SJSA1 (cell line): ENCODE measurements around the gene OMP. TPM values are rescaled to one million over a fixed set of nuclear protein-coding genes. Genes with fewer than 3 reads are reported as not detected.
"Not testable (repeated sequence)": the region's sequence is repeated elsewhere in the genome, so short reads cannot be mapped to it uniquely, and the experiment has no call there.

Experiments used
- DNase-seq, 2 experiments: peaks; one replicate each; pipeline ENCODE4 v3.0.0-alpha.2; 2015 to 2020; ENCODE audit warnings: low spot score in 2 of 2, low read depth in 1 of 2
- H3K27ac ChIP-seq: fragments of 250-450 bp; sonication (Bioruptor Pico); 2 replicates; pipeline ENCODE4 v1.5.1; 2020; ENCODE audit warnings: mild to moderate bottlenecking, moderate library complexity
- H3K27me3 ChIP-seq: fragments of 250-450 bp; sonication (Bioruptor Pico); replicated peaks from 2 replicates; pipeline ENCODE4 v1.5.1; 2020; ENCODE audit warnings: mild to moderate bottlenecking, moderate library complexity
- H3K36me3 ChIP-seq: fragments of 250-450 bp; sonication (Bioruptor Pico); 2 replicates; pipeline ENCODE4 v1.5.1; 2020; ENCODE audit warnings: mild to moderate bottlenecking
- H3K4me1 ChIP-seq: fragments of 250-450 bp; sonication (Bioruptor Pico); replicated peaks from 2 replicates; pipeline ENCODE4 v1.6.1; 2021; ENCODE audit warnings: mild to moderate bottlenecking
- H3K4me3 ChIP-seq: fragments of 250-450 bp; sonication (Bioruptor Pico); 2 replicates; pipeline ENCODE4 v1.5.1; 2020; ENCODE audit warnings: mild to moderate bottlenecking
- H3K9me3 ChIP-seq: fragments of 250-450 bp; sonication (Bioruptor Pico); replicated peaks from 2 replicates; pipeline ENCODE4 v1.5.1; 2020; ENCODE audit warnings: mild to moderate bottlenecking
- total RNA-seq: library from RNA; depleted of rRNA; stranded (reverse); fragments of >200 nt; shearing (Covaris generic); gene quantifications from 2 replicates; pipeline ENCODE4 v1.2.3, GENCODE V29; 2014; rRNA removed

The OMP gene, protein sequence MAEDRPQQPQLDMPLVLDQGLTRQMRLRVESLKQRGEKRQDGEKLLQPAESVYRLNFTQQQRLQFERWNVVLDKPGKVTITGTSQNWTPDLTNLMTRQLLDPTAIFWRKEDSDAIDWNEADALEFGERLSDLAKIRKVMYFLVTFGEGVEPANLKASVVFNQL
- not detected in 2 replicates for total RNA-seq

DNA sequence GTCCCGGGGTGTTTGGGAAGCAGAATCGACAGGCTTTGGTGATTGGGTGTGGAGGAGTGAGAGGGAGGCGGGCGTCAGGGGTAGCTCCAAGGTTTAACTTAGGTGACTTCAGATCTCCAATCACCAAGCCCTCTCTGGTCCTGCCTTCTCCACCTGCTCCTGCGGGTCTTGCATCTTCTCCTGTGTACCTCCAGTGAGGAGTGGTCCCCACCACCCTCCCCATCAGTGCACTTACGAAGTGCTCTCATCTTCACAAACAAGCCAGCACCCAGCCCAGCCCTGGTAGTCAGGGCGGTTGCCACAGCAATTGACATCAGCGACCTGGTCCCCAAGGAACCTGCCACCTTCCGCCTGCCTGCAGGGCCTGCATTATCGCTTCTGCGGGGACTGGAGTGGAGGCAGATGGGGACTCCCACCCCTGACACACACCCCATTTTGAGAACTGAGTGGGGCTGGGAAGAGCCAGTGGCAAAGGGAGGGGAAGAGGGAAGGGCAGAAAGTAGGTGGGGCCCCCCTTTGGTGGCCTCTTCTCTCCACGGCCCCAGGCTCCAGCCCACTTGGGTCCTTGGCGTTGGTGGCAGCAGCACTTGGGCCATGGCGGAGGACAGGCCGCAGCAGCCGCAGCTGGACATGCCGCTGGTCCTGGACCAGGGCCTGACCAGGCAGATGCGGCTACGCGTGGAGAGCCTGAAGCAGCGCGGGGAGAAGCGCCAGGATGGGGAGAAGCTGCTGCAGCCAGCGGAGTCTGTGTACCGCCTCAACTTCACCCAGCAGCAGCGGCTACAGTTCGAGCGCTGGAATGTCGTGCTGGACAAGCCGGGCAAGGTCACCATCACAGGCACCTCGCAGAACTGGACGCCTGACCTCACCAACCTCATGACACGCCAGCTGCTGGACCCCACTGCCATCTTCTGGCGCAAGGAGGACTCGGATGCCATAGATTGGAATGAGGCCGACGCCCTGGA lies at the start of gene OMP:
Gene OMP, plus strand, starts transcription at position 595 of the 965 bp plus-strand sequence. Its CDS starts 0 bp downstream, at position 595.
- no peak within 1 kb of the TSS for H3K27ac ChIP-seq
- no peak for DNase-seq
- H3K27me3 ChIP-seq: no peaks in the 10 kb centered on the region
- no peaks in the 10 kb centered on the region for H3K9me3 ChIP-seq
- H3K4me1 ChIP-seq: peaks cover 5% of the 10 kb centered on the region
- no peaks in the 10 kb centered on the region for H3K36me3 ChIP-seq
- H3K4me3 ChIP-seq: no peak within 1 kb of the TSS

DNA sequence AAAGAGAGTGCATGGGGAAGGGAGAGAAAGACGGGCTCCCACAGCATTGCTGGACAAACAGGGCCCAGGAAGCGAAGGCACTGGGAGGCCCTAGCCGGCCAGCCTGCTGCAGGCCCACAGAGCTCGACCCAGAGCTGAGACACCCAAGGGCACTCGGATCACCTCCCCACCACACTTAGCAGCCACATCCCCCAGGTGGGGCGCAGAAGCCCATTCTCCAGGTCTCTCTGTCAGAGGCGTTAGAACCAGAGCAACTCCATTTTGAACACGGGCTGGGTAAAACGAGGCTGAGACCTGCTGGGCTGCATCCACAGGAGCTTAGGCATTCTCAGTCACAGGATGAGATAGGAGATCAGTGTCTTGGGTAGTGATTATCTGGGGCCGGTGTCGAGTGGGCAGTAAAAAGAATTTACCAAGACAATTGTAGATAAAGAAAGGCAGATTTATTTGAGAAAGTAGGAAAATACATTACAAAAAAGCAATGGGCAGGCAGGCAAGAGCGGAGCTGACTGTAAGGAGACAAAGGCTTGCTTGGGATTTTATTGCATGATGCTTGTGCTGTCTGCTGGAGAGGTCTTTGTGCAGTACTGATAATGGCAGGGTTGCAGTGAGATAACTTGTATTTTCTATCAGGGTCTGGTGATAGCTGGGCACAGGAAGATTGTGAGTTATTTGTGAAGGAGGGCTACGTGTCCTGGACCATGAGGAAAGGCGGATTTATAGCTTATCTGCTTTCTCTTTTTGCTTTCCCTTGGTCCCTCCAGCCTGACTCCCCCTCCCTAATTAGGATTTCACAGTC lies 49.2 kb upstream of the OMP start:
- H3K27me3 ChIP-seq: no peaks in the 10 kb centered on the region
- no peaks in the 10 kb centered on the region for H3K36me3 ChIP-seq
- no peaks in the 10 kb centered on the region for H3K4me1 ChIP-seq
- no peaks in the 10 kb centered on the region for H3K9me3 ChIP-seq
- H3K27ac ChIP-seq: no peak overlapping the region
- H3K4me3 ChIP-seq: no peak overlapping the region
- no peak for DNase-seq

DNA sequence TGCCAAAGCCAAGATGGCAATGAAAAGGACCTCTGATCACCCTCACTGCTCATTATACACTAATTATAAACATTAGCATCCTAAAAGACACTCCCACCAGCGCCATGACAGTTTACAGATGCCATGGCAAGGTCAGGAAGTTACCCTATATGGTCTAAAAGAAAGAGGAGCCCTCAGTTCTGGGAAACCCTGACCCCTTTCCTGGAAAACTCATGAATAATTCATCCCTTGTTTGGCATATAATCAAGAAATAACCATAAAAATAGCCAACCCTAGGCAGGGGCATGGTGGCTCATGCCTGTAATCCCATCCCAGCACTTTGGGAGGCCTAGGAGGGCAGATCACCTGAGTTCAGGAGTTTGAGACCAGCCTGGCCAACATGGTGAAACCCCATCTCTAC lies 48.6 kb upstream of the OMP start:
- Histone ChIP-seq H3K27me3 (no peaks in the 10 kb centered on the region), H3K9me3 (no peaks in the 10 kb centered on the region), H3K4me1 (no peaks in the 10 kb centered on the region), H3K36me3 (no peaks in the 10 kb centered on the region), H3K27ac (no peak overlapping the region), H3K4me3 (no peak overlapping the region)
- no peak for DNase-seq

DNA sequence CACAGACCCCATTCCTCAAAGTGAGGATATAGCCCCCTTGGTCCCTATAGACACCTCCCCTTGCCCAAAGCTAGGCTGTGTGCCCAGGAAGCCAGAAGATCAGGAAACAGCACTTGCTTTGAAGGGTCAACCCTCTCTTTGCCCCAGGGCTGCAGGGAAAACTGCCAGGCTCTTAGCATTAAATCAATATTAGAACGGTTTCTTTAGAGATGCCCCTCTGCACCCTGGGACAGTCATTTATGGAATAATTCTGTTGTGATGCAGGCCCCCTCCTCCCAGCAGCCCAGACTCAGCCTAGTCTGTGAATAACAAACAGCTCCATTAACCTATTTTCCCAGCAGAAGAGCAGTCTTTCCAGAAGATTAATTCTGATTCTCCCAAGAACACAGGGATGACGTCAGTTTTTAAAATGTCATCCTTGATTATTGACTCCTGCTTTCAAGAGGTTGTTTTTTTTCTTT lies 47.5 kb upstream of the OMP start:
- Histone ChIP-seq H3K27ac (no peak overlapping the region), H3K4me1 (no peaks in the 10 kb centered on the region), H3K36me3 (no peaks in the 10 kb centered on the region), H3K9me3 (no peaks in the 10 kb centered on the region), H3K27me3 (no peaks in the 10 kb centered on the region), H3K4me3 (no peak overlapping the region)
- DNase-seq: no peak

DNA sequence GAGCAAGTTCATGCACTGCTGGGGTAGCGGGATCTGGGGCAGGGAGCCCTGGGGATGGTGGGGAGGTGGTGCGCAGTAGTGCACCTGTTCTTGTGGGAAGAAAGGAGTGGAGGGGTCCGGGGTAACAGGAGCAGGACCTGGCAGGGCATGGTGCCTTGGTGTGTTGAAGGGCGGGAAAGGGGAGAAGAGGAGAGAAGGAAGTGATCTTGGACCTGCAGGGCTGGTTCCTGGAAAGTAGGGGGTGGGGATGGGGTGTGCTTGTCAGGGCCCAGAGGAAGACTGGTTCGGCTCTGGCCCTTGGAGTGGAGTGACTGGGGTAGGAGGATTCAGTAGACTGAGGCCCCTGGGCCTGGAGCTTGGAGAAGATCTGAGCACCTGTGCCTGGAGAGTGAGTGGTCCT lies 46.7 kb upstream of the OMP start:
- Histone ChIP-seq H3K27me3 (no peaks in the 10 kb centered on the region), H3K27ac (no peak overlapping the region), H3K9me3 (no peaks in the 10 kb centered on the region), H3K4me3 (no peak overlapping the region), H3K4me1 (no peaks in the 10 kb centered on the region), H3K36me3 (no peaks in the 10 kb centered on the region)
- DNase-seq: no peak

DNA sequence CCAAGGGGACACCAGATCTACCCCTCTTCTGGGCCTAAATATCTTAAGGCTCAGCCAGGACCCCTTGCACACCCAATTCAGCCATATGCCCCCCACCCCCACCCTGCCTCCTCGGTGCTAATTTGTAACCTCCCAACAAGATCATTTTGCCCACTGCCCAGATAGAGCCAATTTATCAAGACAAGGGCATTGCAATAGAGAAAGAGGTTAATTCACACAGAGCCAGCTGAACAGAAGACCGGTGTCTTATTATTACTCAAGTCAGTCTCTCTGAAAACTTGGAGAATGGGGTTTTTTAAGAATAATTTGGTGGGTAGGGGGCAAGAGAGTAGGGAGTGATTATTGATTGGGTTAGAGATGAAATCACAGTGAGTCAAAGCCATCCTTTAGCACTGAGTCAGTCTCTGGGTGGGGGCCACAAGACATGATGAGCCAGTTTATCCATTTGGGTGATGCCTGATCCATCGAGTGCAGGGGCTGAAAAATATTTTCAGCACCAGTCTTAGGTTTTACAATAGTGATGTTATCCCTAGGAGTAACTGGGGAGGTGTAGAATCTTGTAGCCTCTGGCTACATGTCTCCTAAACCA lies 45.7 kb upstream of the OMP start:
- no peak for DNase-seq
- no peaks in the 10 kb centered on the region for H3K9me3 ChIP-seq
- H3K27me3 ChIP-seq: no peaks in the 10 kb centered on the region
- no peak overlapping the region for H3K4me3 ChIP-seq
- no peaks in the 10 kb centered on the region for H3K4me1 ChIP-seq
- H3K36me3 ChIP-seq: no peaks in the 10 kb centered on the region
- H3K27ac ChIP-seq: no peak overlapping the region

DNA sequence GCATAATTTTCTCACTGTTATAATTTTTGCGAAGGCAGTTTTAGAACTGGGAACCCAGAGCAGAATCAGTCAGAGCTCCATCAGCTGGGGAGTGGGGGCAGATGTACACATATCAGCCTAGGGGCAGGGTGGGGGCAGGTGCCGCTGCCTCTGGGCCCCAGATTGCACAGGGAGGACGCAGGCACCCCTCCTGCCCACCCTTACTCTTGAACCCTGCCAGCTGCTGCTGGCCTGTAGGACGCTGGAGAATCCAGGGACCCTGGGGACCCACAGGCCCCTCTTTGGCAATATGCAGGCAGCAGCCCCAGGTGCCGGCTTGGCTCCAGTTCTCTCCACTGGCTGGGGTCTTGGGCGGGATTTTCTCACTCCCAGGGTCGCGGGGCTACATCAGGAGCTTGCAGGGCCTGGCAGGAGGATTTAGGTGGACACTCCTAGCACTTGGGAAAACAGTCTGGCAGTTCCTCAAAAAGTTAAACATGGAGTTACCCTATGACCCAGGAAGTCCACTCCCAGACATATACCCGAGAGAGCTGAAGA lies 44.6 kb upstream of the OMP start:
- Histone ChIP-seq H3K9me3 (no peaks in the 10 kb centered on the region), H3K36me3 (no peaks in the 10 kb centered on the region), H3K27me3 (no peaks in the 10 kb centered on the region), H3K4me3 (no peak overlapping the region), H3K27ac (no peak overlapping the region), H3K4me1 (no peaks in the 10 kb centered on the region)
- DNase-seq: no peak

DNA sequence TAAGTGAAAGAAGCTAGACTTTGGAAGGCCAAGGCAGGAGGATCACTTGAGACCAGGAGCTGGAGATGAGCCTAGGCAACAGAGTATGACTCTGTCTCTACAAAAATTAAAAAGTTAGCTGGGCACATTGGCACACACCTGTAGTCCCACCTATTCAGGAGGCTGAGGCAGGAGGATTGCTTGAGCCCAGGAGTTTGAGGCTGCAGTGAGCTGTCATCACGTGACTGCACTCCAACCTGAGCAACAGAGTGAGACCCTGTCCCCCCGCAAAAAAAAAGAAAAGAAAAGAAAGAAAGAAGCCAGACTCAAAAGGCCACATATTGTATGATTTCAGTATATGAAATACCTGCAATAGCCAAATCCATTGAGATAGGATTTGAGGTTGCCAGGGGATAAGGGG lies 43.7 kb upstream of the OMP start:
- Histone ChIP-seq H3K27me3 (no peaks in the 10 kb centered on the region), H3K9me3 (no peaks in the 10 kb centered on the region), H3K36me3 (no peaks in the 10 kb centered on the region), H3K27ac (no peak overlapping the region), H3K4me3 (no peak overlapping the region), H3K4me1 (no peaks in the 10 kb centered on the region)
- no peak for DNase-seq

DNA sequence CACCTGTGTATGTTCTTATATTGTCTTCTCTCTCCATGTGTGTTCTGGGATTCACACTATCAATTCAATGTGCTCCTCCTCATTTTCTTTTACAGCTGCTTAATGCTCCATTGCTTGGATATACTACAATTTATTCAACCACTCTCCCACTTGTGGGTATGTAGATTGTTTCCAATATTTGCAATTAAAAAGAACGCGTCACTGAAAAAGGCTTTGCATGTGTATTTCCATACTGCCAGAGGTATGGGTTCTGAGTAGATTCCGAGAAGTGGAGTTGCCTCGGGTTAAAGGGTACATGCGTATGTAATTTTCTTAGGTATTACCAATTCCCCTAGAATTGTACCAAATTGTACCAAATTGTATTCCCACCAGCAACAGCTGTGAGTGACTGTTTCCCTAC lies 42.8 kb upstream of the OMP start:
- Histone ChIP-seq H3K27me3 (no peaks in the 10 kb centered on the region), H3K27ac (no peak overlapping the region), H3K4me1 (no peaks in the 10 kb centered on the region), H3K36me3 (no peaks in the 10 kb centered on the region), H3K9me3 (no peaks in the 10 kb centered on the region), H3K4me3 (no peak overlapping the region)
- no peak for DNase-seq

DNA sequence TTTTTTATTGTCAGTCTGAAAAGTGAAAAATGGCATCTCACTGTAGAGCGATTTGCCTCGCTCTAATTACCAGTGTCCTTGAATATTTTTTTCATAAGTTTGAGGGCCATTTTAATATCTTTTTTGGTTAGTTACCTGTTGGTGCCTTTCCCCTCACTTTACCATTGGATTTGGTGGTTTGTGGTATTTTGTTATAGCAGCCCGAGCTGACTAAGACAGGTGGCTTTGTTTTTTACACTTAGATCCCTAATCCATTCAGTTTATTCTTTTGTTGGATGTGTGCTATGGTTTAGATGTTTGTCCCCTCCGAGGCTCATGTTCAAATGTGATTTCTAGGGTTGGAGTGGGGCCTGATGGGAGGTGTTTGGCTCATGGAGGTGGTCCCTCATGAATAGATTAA lies 42.4 kb upstream of the OMP start:
- H3K4me1 ChIP-seq: no peaks in the 10 kb centered on the region
- H3K27ac ChIP-seq: no peak overlapping the region
- no peak overlapping the region for H3K4me3 ChIP-seq
- no peaks in the 10 kb centered on the region for H3K9me3 ChIP-seq
- DNase-seq: no peak
- H3K27me3 ChIP-seq: no peaks in the 10 kb centered on the region
- no peaks in the 10 kb centered on the region for H3K36me3 ChIP-seq

DNA sequence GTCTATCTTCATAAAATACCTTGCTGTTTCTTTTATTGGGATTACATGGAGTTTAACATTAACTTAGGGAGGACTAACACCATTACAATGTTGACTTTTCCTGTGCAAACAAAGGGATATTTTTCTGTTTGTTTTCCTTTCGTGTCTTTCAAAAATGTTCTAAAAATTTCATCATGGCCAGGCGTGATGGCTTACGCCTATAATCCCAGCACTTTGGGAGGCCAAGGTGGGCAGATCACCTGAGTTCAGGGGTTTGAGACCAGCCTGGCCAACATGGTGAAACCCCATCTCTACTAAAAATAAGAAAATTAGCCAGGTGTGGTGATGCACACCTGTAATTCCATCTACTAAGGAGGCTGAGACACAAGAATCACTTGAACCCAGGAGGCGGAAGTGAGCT lies 41.4 kb upstream of the OMP start:
- not testable (repeated sequence) for DNase-seq, H3K36me3 ChIP-seq, H3K9me3 ChIP-seq, H3K27ac ChIP-seq, H3K4me3 ChIP-seq, H3K27me3 ChIP-seq, H3K4me1 ChIP-seq

DNA sequence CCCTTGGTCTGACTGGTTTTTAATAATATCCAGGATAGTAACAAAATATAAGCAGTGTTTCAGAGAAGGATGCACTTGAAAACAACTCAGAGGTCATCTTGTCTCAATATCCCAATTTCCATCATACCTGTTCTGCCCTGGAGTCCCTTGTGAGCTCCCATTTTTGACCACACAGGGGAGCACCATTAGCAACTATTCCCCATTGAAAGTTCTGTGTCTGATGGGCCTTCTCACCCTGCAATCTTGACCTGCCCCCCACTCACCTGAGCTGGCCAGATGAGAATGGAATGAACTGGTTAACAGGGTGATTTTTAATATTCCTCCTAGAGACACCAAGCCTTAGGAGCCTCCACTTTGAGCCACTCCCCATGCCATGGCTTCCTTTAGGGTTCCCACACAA lies 39.7 kb upstream of the OMP start:
- Histone ChIP-seq H3K4me1 (peaks cover 13% of the 10 kb centered on the region), H3K36me3 (no peaks in the 10 kb centered on the region), H3K27me3 (no peaks in the 10 kb centered on the region), H3K27ac (no peak overlapping the region), H3K4me3 (no peak overlapping the region), H3K9me3 (no peaks in the 10 kb centered on the region)
- no peak for DNase-seq

DNA sequence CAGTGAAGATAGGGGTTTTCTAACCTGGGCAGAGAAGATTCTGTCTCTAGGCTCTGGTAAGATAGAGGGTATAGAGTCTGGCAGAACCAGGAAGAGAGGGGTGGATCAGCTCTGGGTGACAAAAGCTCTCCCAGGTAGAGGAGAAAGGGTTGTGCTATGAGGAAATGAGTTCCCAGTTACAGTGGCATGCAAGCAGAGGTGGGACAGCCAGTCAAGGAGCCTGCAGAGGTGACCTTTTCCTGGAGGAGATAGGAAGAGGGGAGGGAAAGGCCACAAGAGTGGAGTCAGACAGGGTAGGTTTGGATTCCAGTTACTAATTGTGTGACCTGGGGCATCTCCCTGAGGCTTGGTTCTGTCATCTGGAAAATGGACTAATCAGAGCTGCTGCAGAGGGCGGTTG lies 39.2 kb upstream of the OMP start:
- Histone ChIP-seq H3K27me3 (no peaks in the 10 kb centered on the region), H3K4me1 (peaks cover 16% of the 10 kb centered on the region), H3K9me3 (no peaks in the 10 kb centered on the region), H3K36me3 (no peaks in the 10 kb centered on the region), H3K4me3 (no peak overlapping the region), H3K27ac (no peak overlapping the region)
- DNase-seq: no peak
